Neural progenitor cell (in vitro differentiated cells): ENCODE data around the gene GPR37L1.

ENCODE experiments used
- CTCF ChIP-seq: fragments of 200-600 bp; sonication (generic); IDR thresholded peaks from 2 replicates; pipeline ENCODE4 v1.5.1; 2017; ENCODE audit warnings: antibody characterized with exemption, mild to moderate bottlenecking
- EZH2 ChIP-seq: fragments of 200-600 bp; sonication (generic); IDR thresholded peaks from 2 replicates; pipeline ENCODE4 v1.6.1; 2017; ENCODE audit warnings: antibody characterized with exemption, mild to moderate bottlenecking, moderate library complexity
- EZH2phosphoT487 ChIP-seq: fragments of 200-600 bp; sonication (generic); IDR thresholded peaks from 2 replicates; pipeline ENCODE4 v1.6.1; 2017; ENCODE audit warnings: antibody characterized with exemption

GRCh38 chr1:202076050-202076511, 46.6 kb upstream of the GPR37L1 start:
- TF ChIP-seq CTCF (no peak), EZH2 (no peak), EZH2phosphoT487 (no peak)
